LNCAP (cell line): Measurements from ENCODE around the gene CRABP2.

Experiments
- TF ChIP-seq, protein P1 (sequence below): fragments of 450-650 bp; IDR thresholded peaks from 2 replicates; pipeline ENCODE4 v1.5.1; 2017; ENCODE audit warnings: mild to moderate bottlenecking

The CRABP2 gene

DNA sequence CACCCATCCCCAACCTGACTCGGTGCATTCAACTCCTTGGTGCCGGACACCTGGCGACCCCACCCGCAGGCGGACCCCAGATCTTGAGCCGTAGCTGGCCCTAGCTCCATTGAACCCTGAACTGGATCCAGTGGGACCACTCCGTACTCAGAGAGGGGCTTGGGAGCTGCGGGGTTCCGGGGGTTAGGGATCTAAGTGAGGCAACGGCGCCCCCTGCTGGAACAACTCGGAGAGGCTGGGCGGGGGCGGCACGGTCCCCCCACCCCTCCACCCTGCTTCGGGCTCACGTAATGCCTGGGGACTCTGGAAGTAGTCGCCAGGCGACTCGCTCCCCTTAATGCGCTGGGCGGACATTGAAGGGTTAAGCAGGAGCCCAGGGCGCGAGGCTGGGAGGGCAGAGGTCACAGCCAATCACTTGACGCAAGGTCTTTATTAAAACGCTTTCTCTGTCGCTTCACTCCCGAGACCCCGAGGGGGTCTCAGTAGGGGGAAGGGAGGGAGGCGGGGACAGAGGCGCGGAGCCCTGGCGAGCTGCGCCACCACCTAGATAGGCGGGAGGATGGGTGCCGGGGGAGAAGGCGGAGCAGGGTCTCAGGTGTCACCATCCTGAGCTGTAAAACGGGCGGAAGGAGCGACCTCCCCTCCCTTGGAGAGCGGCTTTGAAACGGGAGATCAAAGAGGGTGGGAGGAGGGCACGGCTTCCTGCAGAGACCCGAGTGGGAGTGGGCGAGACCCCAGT is 704 bp upstream of the CRABP2 start:
- TF ChIP-seq, protein P1, sequence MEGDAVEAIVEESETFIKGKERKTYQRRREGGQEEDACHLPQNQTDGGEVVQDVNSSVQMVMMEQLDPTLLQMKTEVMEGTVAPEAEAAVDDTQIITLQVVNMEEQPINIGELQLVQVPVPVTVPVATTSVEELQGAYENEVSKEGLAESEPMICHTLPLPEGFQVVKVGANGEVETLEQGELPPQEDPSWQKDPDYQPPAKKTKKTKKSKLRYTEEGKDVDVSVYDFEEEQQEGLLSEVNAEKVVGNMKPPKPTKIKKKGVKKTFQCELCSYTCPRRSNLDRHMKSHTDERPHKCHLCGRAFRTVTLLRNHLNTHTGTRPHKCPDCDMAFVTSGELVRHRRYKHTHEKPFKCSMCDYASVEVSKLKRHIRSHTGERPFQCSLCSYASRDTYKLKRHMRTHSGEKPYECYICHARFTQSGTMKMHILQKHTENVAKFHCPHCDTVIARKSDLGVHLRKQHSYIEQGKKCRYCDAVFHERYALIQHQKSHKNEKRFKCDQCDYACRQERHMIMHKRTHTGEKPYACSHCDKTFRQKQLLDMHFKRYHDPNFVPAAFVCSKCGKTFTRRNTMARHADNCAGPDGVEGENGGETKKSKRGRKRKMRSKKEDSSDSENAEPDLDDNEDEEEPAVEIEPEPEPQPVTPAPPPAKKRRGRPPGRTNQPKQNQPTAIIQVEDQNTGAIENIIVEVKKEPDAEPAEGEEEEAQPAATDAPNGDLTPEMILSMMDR, result peak; percentile 98

DNA sequence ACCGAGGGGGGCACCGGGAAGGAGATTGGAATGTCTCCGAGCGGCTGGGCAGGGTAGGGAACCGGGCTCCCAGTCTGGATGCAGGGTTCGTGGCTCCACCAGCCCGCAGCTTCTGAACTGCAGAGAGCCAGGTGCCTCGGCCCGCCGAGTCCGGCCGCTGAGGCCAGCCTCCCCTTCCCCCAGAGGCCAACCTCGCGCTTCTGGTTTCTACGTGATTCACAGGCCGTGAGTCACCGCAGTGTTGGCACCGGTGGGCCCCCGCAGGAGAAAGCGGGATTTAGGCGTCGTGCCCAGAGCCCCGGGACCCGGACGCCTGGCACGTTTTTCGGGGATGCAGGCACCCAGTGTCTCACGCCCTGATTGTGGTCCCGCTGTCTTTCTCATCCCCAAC is 458 bp downstream of the CRABP2 start:
- TF ChIP-seq, protein P1, result no peak

DNA sequence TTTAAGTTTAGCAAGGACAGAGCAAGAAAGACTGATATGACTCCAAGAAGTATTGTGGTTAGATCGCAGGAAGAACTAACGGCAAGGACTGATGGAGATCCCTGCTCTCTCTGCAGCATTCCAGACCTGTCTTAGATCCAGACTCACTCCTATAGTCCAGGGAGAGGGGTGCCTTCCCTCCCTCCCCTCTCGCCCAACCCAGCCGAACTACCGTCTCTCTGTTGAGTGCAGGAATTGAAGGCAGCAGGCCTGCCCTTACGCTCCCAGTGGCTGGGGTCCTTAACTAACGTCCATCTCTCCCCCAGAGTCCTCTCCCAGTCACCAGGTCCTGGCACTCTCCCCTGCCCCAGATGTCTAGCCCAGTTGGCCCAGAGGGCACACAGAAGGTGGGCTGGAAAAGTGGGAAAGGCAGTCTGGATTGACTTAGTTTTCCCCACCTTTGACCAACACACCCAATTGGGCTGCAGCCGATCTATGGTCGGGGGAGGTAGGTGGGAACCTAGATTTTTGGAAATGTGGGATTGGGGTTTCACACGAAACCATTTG is 1.1 kb downstream of the CRABP2 start:
- TF ChIP-seq, protein P1, result no peak

DNA sequence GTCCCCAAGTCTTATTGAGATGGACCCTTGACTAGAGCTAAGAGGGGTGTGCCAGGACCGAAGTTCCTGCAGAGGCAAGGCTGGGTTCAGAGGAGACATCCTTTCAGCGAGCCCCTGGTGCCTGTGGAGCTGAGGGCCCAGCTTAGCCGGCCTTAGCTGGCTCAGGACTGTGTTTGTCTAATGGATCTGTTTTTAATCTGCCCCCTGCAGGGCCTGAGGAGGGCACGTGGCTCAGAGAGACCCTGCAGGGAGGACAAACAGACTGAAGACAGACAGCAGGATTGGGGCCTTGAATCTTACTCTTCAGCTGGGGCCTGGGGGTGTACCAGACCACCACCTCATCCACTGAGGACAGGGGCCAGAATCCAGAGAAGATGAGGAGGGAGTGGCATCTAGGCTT is 1.6 kb downstream of the CRABP2 start:
- TF ChIP-seq, protein P1, result no peak

DNA sequence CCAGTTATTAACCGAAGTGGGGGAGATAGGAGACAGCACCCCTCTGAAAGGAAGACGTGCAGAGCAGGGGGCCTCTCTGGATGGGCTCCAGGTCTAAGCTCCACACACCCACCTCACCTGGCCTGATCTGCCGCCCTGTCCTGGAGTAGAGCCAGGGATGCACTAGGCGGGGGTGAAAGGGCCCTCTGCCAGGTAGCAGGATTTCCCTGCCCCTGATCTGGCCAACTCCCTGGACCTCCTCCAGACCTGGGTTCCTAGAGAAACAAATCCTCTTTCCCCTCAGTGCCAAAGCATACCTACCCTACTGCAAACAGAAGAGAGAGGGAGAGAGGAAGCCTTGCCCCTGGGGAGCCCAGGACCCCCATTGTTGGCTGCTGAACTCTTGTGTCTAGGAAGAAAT is 2.0 kb downstream of the CRABP2 start:
- TF ChIP-seq, protein P1, result no peak

DNA sequence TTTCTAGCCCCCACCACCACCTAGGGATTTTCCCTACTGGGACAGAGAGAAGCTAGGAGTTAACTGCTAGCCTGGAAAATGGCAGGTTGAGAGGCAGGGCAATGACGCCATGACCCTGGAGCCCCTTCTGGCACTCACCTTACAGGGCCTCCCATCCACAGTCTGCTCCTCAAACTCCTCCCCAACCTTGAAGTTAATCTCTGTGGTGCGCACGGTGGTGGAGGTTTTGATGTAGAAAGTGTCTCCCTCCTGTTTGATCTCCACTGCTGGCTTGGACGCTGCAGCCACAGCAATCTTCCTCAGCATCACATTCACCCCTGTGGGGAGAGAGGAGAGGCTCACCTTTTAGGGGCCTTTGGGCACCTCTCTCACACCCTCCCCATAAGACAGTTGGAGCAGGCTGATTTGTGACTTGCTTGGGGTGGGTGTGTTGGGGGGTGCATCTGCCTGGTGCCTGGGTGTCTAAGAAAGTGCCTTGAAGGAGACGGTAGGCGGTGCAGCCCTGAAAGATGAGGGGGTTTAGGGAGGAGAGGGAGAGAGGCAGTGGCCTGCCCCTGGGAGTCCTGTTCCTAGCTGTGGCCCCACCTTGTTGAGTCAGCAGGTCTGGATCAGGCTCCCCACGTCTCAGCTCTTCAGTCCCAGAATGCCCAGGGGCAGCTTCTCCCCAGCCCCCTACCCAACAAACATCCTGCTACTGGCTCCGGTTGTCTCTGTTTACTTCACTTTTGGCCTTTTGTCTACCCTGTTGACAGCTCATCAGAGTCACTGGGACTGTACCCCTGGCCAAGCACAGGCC is 4.4 kb downstream of the CRABP2 start:
- TF ChIP-seq, protein P1, result no peak

DNA sequence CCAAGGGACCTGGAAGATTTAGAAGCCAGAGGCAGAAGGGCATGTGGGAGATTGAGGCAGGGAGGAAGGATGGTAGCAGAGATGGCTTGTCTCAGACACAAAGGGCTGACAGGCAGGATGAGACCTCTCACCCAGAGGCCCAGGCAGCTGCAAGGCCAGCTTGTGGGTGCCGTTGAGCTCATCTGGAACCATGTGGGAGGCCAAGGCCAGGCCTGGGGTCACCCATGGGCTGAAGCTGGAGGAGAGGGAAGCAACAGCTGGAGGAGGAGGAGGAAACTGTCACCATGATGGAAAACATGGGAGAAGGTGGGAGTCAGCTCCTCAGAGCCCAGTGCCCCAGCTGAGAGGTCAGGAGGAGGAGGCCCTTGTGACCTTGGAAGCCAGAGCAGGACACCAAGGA is 6.4 kb downstream of the CRABP2 start:
- TF ChIP-seq, protein P1, result no peak
